Duodenal mucosa (tissue), 2 donors: ENCODE data around the gene FXYD7.

Experiments
- H3K27ac ChIP-seq: one replicate; pipeline ENCODE4 v1.7.0; 2013; ENCODE audit warnings: low read depth, low read length
- H3K27me3 ChIP-seq, 2 donors: one replicate each; pipeline ENCODE4 v1.7.0; 2013; ENCODE audit warnings: low read length in 2 of 2, control low read depth in 1 of 2; ENCODE audit not compliant: insufficient read depth in 2 of 2, control insufficient read depth in 1 of 2
- H3K36me3 ChIP-seq, 2 donors: one replicate each; pipeline ENCODE4 v1.7.0; 2013; ENCODE audit warnings: low read length in 2 of 2, control low read depth in 1 of 2; ENCODE audit not compliant: insufficient read depth in 2 of 2, control insufficient read depth in 1 of 2
- H3K4me1 ChIP-seq, 2 donors: one replicate each; pipeline ENCODE4 v1.7.0; 2013; ENCODE audit warnings: low read length in 2 of 2, control low read depth in 1 of 2; ENCODE audit not compliant: insufficient read depth in 2 of 2, control insufficient read depth in 1 of 2
- H3K4me3 ChIP-seq, 2 donors: one replicate each; pipeline ENCODE4 v1.7.0; 2013; ENCODE audit warnings: low read length in 2 of 2, low read depth in 1 of 2
- H3K9ac ChIP-seq, 2 donors: one replicate each; pipeline ENCODE4 v1.7.0; 2013; ENCODE audit warnings: low read length in 2 of 2, low read depth in 1 of 2
- H3K9me3 ChIP-seq, 2 donors: one replicate each; pipeline ENCODE4 v1.7.0; 2013; ENCODE audit warnings: low read length in 2 of 2, control low read depth in 1 of 2; ENCODE audit not compliant: control insufficient read depth in 1 of 2

The FXYD7 gene, protein sequence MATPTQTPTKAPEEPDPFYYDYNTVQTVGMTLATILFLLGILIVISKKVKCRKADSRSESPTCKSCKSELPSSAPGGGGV

DNA sequence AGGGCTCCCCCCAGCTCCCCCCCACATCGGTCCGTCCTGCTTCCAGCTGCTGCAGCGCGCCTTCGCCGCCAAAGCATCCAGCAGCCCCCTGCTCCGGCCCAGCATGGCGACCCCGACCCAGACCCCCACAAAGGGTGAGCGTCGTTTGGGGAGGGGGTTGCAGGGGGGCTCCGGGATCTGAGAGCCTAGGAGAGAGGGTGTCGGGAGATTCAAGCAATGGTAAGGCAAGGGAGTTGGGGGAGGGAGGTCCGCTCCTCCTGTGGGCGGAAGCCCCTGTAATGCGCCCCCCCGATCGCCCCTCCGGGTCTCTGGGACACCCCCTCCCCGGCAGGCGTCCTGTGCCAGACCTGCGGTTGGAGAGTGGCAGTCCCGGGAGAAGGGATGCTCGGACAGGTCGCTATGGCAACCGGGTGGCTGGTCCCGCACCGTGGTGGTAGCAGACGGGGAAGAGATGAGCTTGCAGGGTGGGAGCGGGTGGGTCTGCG, at the start of gene FXYD7:
FXYD7 (plus strand) TSS at position 25 of the 485 bp plus-strand sequence; CDS start at position 104, 79 bp downstream.
- H3K4me3 ChIP-seq = no peak within 1 kb of the TSS
- no peaks in the 10 kb centered on the region for H3K9me3 ChIP-seq
- no peaks in the 10 kb centered on the region for H3K36me3 ChIP-seq
- H3K27me3 ChIP-seq = peaks cover 29 to 38% of the 10 kb centered on the region in 2 donors
- peak within 1 kb of the TSS in 1 of 2 donors; percentile 12 for H3K9ac ChIP-seq
- H3K27ac ChIP-seq = no peak within 1 kb of the TSS
- peaks cover 12 to 13% of the 10 kb centered on the region in 2 donors for H3K4me1 ChIP-seq

DNA sequence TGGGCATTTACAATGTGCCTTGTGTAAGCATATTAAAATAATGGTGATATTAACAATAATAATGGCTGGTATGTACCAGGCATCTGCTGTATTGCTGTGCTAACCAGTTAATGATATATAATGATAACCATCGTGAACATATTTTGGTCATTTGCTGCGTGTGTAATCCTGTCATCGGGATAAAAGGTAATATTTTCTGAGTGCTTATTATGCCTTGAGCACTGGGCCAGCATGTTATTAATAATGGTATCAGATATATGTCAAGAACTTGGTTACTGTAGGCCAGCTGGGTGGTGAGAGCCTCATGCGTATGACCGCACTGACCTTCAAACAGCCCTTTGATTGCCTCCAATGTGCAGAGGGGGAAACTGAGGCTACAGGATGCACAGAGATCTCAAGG, 49.6 kb upstream of the FXYD7 start:
- H3K36me3 ChIP-seq = no peaks in the 10 kb centered on the region
- H3K9me3 ChIP-seq = no peaks in the 10 kb centered on the region
- H3K4me1 ChIP-seq = peaks cover 0 to 9% of the 10 kb centered on the region in 2 donors
- H3K9ac ChIP-seq = no peak overlapping the region
- H3K27ac ChIP-seq = no peak overlapping the region
- H3K4me3 ChIP-seq = no peak overlapping the region
- peaks cover 4 to 5% of the 10 kb centered on the region in 2 donors for H3K27me3 ChIP-seq

DNA sequence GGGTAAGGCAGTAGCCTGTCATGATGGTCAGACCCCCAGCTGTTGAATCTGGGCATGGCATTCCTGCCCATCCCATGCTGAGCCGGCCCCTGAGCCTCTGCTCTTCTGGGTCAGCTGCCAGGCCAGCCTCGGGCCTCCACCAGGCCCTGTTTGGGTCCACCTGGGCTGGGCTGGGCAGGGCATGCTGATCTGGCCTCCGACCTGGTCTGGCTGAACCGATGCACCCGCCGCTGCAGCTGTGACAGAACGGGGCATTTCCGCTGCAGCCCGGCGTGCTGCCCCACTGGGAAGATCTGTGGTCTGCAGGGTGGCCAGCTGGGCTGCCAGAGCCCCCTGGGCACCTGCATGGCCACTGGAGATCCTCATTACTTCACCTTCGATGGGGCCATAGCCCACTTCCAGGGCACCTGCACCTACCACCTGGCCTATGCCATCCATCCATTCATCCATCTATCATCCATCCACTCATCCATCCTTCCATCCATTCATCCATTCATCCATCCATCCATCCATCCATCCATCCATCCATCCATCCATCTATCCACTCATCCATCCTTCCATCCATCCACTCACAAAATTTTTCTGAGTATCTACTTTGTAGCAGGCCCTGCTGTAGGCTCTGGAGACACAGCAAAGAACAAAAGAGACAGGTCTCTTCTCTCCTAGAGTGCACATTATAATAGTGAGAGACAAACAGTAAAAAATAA, 49.0 kb upstream of the FXYD7 start:
- Histone ChIP-seq H3K27ac (no peak overlapping the region), H3K27me3 (peaks cover 3 to 4% of the 10 kb centered on the region in 2 donors), H3K36me3 (no peaks in the 10 kb centered on the region), H3K4me3 (no peak overlapping the region), H3K9me3 (no peaks in the 10 kb centered on the region), H3K9ac (no peak overlapping the region), H3K4me1 (peaks cover 0 to 7% of the 10 kb centered on the region in 2 donors)

DNA sequence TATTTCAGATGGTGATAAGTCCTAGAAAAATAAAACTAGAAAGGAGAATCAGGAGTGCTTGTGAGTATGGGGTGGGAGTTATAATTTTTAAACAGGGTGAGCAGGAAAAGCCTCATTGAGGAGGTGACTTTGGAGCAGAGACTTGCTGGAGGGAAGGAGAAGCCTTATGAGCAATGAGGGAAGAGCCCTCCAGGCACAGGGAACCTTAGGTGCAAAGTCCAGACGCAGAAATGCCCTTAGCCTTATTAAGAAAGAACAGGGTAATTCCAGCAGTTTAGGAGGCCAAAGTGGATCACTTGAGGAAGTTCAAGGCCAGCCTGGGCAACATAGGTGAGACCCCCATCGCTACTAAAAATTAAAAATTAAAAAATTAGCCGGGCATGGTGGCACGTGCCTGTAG, 48.4 kb upstream of the FXYD7 start:
- H3K9me3 ChIP-seq = no peaks in the 10 kb centered on the region
- no peak overlapping the region for H3K27ac ChIP-seq
- H3K9ac ChIP-seq = no peak overlapping the region
- no peak overlapping the region for H3K4me3 ChIP-seq
- H3K27me3 ChIP-seq = peaks cover 0 to 4% of the 10 kb centered on the region in 2 donors
- H3K4me1 ChIP-seq = peaks cover 0 to 7% of the 10 kb centered on the region in 2 donors
- no peaks in the 10 kb centered on the region for H3K36me3 ChIP-seq

DNA sequence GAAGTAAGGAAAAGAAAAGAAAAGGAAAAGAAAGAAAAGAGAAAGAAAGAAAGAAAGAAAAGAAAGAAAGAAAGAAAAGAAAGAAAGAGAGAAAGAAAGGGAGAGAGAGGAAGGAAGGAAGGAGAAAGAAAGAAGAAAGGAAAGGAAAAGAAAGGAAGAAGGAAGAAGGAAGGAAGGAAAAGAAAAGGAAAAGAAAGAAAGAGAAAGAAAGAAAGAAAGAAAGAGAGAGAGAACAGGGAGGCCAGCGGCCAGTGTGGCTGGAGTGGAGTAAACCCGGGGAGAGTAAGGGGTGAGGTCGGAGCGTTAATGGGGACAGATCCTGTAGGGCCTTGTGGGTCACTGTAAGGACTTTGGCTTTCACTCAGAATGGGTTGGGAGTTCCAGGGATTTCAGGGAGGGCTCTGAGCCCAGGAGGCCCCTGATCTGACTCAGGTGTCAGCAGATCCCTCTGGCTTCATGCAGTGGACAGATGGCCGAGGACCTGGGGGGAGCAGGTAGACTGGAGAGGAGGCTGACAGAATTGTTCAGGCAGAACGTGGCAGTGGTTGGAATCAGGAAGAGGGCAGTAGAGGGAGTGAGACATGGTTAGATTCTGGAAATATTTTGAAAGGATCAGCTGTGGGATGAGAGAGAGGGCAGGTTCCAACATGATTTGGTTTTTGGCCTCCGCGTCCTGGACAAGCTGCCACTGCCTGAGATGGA, 47.2 kb upstream of the FXYD7 start:
- Histone ChIP-seq H3K9me3 (no peaks in the 10 kb centered on the region), H3K4me1 (peaks cover 0 to under 1% of the 10 kb centered on the region in 2 donors), H3K9ac (no peak overlapping the region), H3K4me3 (no peak overlapping the region), H3K27me3 (no peaks in the 10 kb centered on the region), H3K36me3 (no peaks in the 10 kb centered on the region), H3K27ac (no peak overlapping the region)

DNA sequence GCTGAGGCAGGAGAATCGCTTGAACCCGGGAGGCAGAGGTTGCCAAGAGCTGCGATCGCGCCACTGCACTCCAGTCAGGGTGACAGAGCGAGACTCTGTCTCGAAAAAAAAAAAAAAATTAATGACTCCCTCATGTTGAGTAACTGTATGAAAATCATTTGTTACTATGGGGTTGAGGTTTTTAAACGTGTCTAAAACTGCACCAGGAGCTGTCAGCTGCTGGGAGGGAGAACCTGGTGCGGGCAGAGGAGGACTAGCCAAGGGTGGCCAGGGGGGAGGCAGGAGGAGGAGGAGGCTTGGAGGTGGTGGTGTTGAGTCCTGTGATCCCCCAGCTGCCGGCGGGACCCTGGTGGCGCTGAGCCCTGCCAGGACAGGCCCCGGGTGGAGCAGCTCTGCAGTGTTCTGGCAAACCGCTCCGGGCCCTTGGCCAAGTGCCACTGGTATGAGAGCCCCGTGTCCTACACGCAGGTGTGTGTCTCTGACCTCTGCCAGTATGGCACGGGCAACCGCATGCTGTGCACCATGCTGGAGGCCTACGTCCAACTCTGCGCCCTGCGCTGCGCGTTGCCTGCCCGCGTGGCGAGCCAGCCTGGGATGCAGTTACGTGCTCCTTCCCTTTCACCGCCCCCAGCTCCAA, 44.5 kb upstream of the FXYD7 start:
- Histone ChIP-seq H3K4me3 (no peak overlapping the region), H3K36me3 (no peaks in the 10 kb centered on the region), H3K9ac (no peak overlapping the region), H3K4me1 (no peaks in the 10 kb centered on the region), H3K9me3 (no peaks in the 10 kb centered on the region), H3K27me3 (no peaks in the 10 kb centered on the region), H3K27ac (no peak overlapping the region)

DNA sequence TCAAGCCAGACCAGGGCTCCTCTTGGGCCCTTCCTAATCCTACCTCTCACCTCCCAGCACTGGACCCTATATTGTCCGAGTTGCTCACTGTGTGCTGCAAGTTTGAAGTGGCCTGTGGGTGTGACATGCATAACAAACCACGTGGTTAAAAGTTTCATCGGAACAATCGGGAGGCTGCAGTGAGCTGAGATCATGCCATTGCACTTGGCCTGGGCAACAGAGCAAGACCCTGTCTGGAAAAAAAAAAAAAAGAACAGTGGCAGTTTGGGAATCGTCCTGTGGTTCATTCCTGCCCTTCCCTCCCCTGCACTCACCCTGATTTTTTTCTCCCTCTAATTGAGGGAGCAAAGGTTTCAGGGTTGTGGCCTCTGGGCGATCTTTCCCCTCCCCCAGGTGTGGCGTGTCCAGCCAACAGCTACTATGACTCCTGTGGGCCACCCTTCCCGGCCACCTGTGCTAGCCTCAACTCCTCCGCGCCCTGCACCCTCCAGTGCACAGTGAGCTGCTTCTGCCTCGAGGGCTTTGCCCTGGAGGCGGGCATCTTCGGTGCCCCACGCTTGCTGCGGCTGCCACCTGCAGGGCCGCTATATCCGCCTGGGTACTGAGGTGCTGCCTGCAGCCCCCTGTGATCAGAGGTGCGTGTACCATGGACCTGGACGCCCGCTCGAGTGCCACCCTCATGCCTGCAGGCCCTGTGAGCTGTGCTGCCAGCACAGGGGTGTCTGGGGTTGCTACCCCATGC, 43.7 kb upstream of the FXYD7 start:
- H3K9ac ChIP-seq = no peak overlapping the region
- no peak overlapping the region for H3K4me3 ChIP-seq
- no peaks in the 10 kb centered on the region for H3K9me3 ChIP-seq
- no peak overlapping the region for H3K27ac ChIP-seq
- H3K36me3 ChIP-seq = no peaks in the 10 kb centered on the region
- no peaks in the 10 kb centered on the region for H3K4me1 ChIP-seq
- no peaks in the 10 kb centered on the region for H3K27me3 ChIP-seq

DNA sequence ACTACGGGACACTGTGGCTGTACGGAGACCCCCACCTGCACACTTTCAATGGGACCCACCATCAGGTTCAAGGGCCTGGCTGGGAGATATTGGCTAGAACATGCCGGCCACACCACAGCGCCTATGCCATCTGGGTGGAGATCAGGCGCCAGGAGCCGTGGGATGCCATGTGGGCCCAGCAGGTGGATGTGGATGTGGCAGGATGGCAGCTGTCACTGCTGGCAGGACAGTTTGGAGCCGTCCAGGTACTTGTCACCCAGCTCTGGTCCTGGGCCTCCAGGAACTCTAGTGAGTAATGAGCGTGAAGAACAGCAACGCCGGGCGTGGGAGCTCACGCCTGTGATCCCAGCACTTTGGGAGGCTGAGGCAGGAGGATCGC, 43.2 kb upstream of the FXYD7 start:
- no peak overlapping the region for H3K27ac ChIP-seq
- H3K4me3 ChIP-seq = no peak overlapping the region
- no peaks in the 10 kb centered on the region for H3K27me3 ChIP-seq
- no peaks in the 10 kb centered on the region for H3K36me3 ChIP-seq
- no peak overlapping the region for H3K9ac ChIP-seq
- no peaks in the 10 kb centered on the region for H3K4me1 ChIP-seq
- H3K9me3 ChIP-seq = no peaks in the 10 kb centered on the region

DNA sequence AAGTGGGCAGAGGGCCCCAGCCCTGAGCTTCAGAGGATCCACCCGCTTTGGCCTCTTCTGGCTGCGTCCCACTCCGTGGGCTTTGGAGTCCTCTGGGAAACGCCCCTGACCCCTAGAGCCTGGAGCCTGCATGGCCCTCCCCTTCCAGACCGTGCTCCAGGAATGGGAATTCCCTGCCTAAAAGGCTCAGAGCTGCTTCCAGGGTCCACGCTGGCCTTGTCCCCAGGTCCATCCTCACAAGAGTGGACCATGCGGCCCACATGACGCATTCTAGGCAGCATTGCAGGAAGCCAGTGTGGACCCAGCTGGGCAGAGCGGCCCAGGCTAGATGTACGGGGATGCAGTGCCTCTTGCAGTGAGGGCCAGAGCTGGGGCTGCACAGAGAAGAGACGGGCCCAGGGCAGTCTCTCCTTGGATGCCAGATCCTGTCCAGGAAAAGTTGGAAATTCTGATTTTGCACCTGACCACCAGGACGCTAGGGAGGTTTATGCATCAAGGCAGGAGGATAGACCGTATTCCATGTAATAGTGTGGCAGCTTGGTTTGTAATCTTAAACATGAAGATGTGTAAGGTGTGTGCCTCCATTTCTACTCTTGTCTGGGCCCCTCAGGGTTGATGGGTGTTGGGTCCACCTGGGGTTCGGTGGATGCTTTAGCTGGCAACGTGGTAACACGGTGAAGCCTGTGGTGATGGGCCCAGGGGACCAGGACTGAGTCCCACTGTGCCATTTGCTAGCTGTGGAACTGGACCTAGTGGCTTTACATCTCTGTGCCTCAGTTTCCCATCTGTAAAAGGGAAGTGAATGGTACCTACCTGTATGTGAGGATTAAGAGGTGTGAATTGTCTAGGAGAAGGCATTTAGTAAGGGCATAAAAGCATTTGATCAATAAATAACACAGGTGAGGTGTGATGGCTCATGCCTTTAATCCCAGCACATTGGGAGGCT, 42.2 kb upstream of the FXYD7 start:
- Histone ChIP-seq H3K36me3 (no peaks in the 10 kb centered on the region), H3K4me3 (no peak overlapping the region), H3K9ac (no peak overlapping the region), H3K27me3 (no peaks in the 10 kb centered on the region), H3K27ac (no peak overlapping the region), H3K9me3 (no peaks in the 10 kb centered on the region), H3K4me1 (no peaks in the 10 kb centered on the region)
